ENCODE results near the gene SBF2.
"Not testable (repeated sequence)": the region's sequence is repeated elsewhere in the genome, so short reads cannot be mapped to it uniquely, and the experiment has no call there.

SBF2 gene

GRCh38 chr11:10092426-10092825, 201.6 kb downstream of the SBF2 start:
- DNase-seq (ENCODE audit: low read depth in 1 of 2, low spot score in 1 of 2), result no peak
- no peak overlapping the region for H3K27ac ChIP-seq (replicated peaks)
- no peak overlapping the region for H3K4me3 ChIP-seq (replicated peaks; ENCODE audit: insufficient read depth, low read length)
- TF ChIP-seq SPI1 (IDR thresholded peaks at IDR 0.05; ENCODE audit: borderline replicate concordance, low read depth) (no peak), GABPA (IDR thresholded peaks at IDR 0.05; ENCODE audit: low read depth) (no peak), POLR2AphosphoS5 (IDR thresholded peaks at IDR 0.05; ENCODE audit: low read depth) (no peak)
- TF ChIP-seq, protein P1, sequence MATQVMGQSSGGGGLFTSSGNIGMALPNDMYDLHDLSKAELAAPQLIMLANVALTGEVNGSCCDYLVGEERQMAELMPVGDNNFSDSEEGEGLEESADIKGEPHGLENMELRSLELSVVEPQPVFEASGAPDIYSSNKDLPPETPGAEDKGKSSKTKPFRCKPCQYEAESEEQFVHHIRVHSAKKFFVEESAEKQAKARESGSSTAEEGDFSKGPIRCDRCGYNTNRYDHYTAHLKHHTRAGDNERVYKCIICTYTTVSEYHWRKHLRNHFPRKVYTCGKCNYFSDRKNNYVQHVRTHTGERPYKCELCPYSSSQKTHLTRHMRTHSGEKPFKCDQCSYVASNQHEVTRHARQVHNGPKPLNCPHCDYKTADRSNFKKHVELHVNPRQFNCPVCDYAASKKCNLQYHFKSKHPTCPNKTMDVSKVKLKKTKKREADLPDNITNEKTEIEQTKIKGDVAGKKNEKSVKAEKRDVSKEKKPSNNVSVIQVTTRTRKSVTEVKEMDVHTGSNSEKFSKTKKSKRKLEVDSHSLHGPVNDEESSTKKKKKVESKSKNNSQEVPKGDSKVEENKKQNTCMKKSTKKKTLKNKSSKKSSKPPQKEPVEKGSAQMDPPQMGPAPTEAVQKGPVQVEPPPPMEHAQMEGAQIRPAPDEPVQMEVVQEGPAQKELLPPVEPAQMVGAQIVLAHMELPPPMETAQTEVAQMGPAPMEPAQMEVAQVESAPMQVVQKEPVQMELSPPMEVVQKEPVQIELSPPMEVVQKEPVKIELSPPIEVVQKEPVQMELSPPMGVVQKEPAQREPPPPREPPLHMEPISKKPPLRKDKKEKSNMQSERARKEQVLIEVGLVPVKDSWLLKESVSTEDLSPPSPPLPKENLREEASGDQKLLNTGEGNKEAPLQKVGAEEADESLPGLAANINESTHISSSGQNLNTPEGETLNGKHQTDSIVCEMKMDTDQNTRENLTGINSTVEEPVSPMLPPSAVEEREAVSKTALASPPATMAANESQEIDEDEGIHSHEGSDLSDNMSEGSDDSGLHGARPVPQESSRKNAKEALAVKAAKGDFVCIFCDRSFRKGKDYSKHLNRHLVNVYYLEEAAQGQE (IDR thresholded peaks at IDR 0.05; ENCODE audit: insufficient replicate concordance, low read depth), result no peak
- TF ChIP-seq, protein P2, sequence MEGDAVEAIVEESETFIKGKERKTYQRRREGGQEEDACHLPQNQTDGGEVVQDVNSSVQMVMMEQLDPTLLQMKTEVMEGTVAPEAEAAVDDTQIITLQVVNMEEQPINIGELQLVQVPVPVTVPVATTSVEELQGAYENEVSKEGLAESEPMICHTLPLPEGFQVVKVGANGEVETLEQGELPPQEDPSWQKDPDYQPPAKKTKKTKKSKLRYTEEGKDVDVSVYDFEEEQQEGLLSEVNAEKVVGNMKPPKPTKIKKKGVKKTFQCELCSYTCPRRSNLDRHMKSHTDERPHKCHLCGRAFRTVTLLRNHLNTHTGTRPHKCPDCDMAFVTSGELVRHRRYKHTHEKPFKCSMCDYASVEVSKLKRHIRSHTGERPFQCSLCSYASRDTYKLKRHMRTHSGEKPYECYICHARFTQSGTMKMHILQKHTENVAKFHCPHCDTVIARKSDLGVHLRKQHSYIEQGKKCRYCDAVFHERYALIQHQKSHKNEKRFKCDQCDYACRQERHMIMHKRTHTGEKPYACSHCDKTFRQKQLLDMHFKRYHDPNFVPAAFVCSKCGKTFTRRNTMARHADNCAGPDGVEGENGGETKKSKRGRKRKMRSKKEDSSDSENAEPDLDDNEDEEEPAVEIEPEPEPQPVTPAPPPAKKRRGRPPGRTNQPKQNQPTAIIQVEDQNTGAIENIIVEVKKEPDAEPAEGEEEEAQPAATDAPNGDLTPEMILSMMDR (IDR thresholded peaks at IDR 0.05; ENCODE audit: insufficient read depth, low read length), result no peak
- H3K27me3 ChIP-seq (ENCODE audit: insufficient read depth, poor library complexity, severe bottlenecking), result no peaks in the 10 kb centered on the region

DNA sequence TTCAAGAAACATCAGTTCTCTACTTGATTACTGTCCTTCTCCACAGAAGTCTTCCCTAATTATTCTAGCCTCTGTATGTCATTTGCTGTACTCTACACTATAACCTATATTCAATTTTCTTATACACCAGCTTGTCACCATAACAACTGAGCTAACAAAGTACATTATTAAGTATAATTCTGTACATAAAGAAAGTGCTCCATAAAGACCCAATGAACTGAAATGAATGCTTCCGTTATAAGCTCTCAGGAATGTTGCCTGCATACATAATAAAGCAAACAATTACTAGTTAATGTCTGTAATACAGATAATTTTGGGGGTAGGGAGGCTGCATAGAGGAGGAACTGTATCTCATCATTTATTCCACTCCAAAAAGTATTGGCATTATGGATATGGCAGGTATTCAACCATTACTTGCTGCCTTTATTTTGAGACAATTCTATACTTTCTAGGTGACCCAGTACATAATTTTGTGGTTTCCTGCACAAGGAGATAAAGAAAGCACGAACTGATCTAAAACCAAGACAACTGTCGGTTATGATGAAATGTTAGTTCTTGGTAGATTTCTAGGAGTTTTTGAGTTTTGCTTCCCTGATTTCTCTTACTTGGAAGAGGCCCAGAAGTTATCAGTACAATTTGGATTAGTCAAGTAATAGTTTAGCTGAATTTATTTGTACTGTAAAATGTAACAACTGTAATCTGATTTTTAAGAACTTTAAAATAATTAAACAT, 202.5 kb downstream of the SBF2 start:
- Histone ChIP-seq H3K27ac (replicated peaks) (no peak overlapping the region), H3K27me3 (ENCODE audit: insufficient read depth, poor library complexity, severe bottlenecking) (no peaks in the 10 kb centered on the region), H3K4me3 (replicated peaks; ENCODE audit: insufficient read depth, low read length) (no peak overlapping the region)
- DNase-seq (ENCODE audit: low read depth in 1 of 2, low spot score in 1 of 2), result peak in 1 of 2 experiments; percentile 2
- no peak for TF ChIP-seq POLR2AphosphoS5 (IDR thresholded peaks at IDR 0.05; ENCODE audit: low read depth)
- TF ChIP-seq, protein P1 (IDR thresholded peaks at IDR 0.05; ENCODE audit: insufficient replicate concordance, low read depth), result no peak
- TF ChIP-seq, protein P2 (IDR thresholded peaks at IDR 0.05; ENCODE audit: insufficient read depth, low read length), result no peak
- TF ChIP-seq SPI1 (IDR thresholded peaks at IDR 0.05; ENCODE audit: borderline replicate concordance, low read depth), result no peak
- no peak for TF ChIP-seq GABPA (IDR thresholded peaks at IDR 0.05; ENCODE audit: low read depth)

DNA sequence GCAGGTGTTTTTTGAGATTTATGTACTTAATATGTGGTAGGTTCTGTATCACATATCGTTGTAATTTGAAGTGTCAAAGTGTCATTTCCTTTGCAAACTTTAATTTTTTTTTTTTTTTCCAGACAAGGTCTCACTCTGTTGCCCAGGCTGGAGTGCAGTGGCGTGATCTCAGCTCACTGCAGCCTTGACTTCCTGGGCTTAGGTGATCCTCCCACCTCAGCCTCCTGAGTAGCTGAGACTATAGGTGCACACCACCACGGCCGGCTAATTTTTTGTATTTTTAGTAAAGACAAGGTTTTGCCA, 206.1 kb downstream of the SBF2 start:
- not testable (repeated sequence) for H3K27ac ChIP-seq (replicated peaks); H3K27me3 ChIP-seq (ENCODE audit: insufficient read depth, poor library complexity, severe bottlenecking); DNase-seq (ENCODE audit: low read depth in 1 of 2, low spot score in 1 of 2); H3K4me3 ChIP-seq (replicated peaks; ENCODE audit: insufficient read depth, low read length)

DNA sequence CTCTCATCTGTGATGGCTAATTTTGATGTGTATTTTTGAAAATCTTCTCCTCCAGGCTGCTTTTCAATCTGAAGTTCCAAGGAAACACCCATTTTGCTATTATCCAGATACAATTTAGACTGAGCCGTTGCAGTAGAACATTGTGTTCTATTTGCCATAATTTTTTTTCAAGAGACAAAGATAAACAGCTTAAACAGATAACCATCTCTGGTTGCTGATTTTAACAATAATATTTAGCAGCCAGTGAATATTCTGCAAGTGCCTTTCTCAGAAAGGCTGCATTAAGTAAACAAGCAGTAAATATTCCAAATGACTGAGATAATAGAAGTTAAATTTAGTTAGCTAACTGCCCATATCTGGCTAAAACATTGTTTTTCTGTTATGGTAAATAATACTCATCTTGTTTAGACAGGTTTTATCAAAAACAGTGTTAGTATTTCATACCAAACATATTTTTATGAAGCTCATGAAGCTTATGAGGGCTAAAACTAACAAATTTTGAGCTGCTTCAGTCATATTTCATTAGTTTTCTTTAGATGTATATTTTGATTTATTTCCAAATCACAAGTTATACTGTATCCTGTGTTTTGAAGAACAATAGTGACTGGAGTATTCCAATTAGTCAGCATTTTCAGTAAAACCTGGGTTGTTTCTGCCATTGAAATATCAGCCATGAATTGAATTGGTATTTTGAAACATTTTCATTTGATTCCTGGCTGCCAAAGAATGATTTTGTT, 206.7 kb downstream of the SBF2 start:
- Histone ChIP-seq H3K4me3 (replicated peaks; ENCODE audit: insufficient read depth, low read length) (no peak overlapping the region), H3K27me3 (ENCODE audit: insufficient read depth, poor library complexity, severe bottlenecking) (no peaks in the 10 kb centered on the region), H3K27ac (replicated peaks) (no peak overlapping the region)
- no peak for DNase-seq (ENCODE audit: low read depth in 1 of 2, low spot score in 1 of 2)
- TF ChIP-seq POLR2AphosphoS5 (IDR thresholded peaks at IDR 0.05; ENCODE audit: low read depth), result no peak
- no peak for TF ChIP-seq SPI1 (IDR thresholded peaks at IDR 0.05; ENCODE audit: borderline replicate concordance, low read depth)
- no peak for TF ChIP-seq GABPA (IDR thresholded peaks at IDR 0.05; ENCODE audit: low read depth)
- TF ChIP-seq, protein P2 (IDR thresholded peaks at IDR 0.05; ENCODE audit: insufficient read depth, low read length), result no peak
- TF ChIP-seq, protein P1 (IDR thresholded peaks at IDR 0.05; ENCODE audit: insufficient replicate concordance, low read depth), result no peak
